ENCODE results near the gene DHRS4. TPM values are rescaled to one million over a fixed set of nuclear protein-coding genes. Genes with fewer than 3 reads are reported as not detected.

Gene DHRS4
- total RNA-seq, 2 donors from 2014 or later: 18.0 to 20.6 TPM

- H3K9me3 ChIP-seq: no peaks in the 10 kb centered on the region
- peak; percentile 89 for TF ChIP-seq CTCF (IDR thresholded peaks at IDR 0.05)
- DNase-seq (ENCODE audit: low spot score) (peak; percentile 60), ATAC-seq (ENCODE audit: insufficient number of reproducible peaks, low FRiP score, low read depth) (peak; percentile 87)
- no peak overlapping the region for H3K4me3 ChIP-seq
- H3K27ac ChIP-seq: no peak overlapping the region
- no peaks in the 10 kb centered on the region for H3K27me3 ChIP-seq (replicated peaks; ENCODE audit: insufficient read depth)
- no peaks in the 10 kb centered on the region for H3K36me3 ChIP-seq
- H3K4me1 ChIP-seq (ENCODE audit: control insufficient read depth in 1 of 2, low read depth in 2 of 2): peaks cover 3 to 24% of the 10 kb centered on the region in 2 donors
Measured at GRCh38 chr14:23929822-23930294, 23.7 kb upstream of the DHRS4 start.

GRCh38 chr14:23930742-23931141, 22.8 kb upstream of the DHRS4 start:
- DNase-seq (ENCODE audit: low spot score): no peak

GRCh38 chr14:23931721-23932289, 21.8 kb upstream of the DHRS4 start:
- Histone ChIP-seq H3K27me3 (replicated peaks; ENCODE audit: insufficient read depth) (no peaks in the 10 kb centered on the region), H3K9me3 (no peaks in the 10 kb centered on the region), H3K4me1 (ENCODE audit: control insufficient read depth in 1 of 2, low read depth in 2 of 2) (peaks cover 3 to 24% of the 10 kb centered on the region in 2 donors), H3K27ac (no peak overlapping the region), H3K36me3 (no peaks in the 10 kb centered on the region), H3K4me3 (no peak overlapping the region)
- ATAC-seq (ENCODE audit: insufficient number of reproducible peaks, low FRiP score, low read depth): no peak
- DNase-seq (ENCODE audit: low spot score): no peak
- no peak for TF ChIP-seq CTCF (IDR thresholded peaks at IDR 0.05)

More at GRCh38 chr14:23930742-23931141, 22.8 kb upstream of the DHRS4 start:
- peak overlapping the region in 1 of 2 donors; percentile 10 for H3K27ac ChIP-seq
- H3K9me3 ChIP-seq: no peaks in the 10 kb centered on the region
- H3K4me1 ChIP-seq (ENCODE audit: control insufficient read depth in 1 of 2, low read depth in 2 of 2): peaks cover 3 to 24% of the 10 kb centered on the region in 2 donors
- H3K27me3 ChIP-seq (replicated peaks; ENCODE audit: insufficient read depth): no peaks in the 10 kb centered on the region
- TF ChIP-seq CTCF (IDR thresholded peaks at IDR 0.05): peak; percentile 28
- no peaks in the 10 kb centered on the region for H3K36me3 ChIP-seq
- no peak overlapping the region for H3K4me3 ChIP-seq
- ATAC-seq (ENCODE audit: insufficient number of reproducible peaks, low FRiP score, low read depth): peak; percentile 60

- TF ChIP-seq CTCF (IDR thresholded peaks at IDR 0.05): no peak
- no peak for ATAC-seq (ENCODE audit: insufficient number of reproducible peaks, low FRiP score, low read depth)
- Histone ChIP-seq H3K36me3 (no peaks in the 10 kb centered on the region), H3K9me3 (no peaks in the 10 kb centered on the region), H3K27ac (no peak overlapping the region), H3K27me3 (replicated peaks; ENCODE audit: insufficient read depth) (no peaks in the 10 kb centered on the region), H3K4me3 (no peak overlapping the region), H3K4me1 (ENCODE audit: control insufficient read depth in 1 of 2, low read depth in 2 of 2) (peaks cover 3 to 24% of the 10 kb centered on the region in 2 donors)
- no peak for DNase-seq (ENCODE audit: low spot score)
Measured at GRCh38 chr14:23932639-23933038, 20.9 kb upstream of the DHRS4 start.

- ATAC-seq (ENCODE audit: insufficient number of reproducible peaks, low FRiP score, low read depth) (no peak), DNase-seq (ENCODE audit: low spot score) (no peak)
- no peak overlapping the region for H3K4me3 ChIP-seq
- no peaks in the 10 kb centered on the region for H3K9me3 ChIP-seq
- no peaks in the 10 kb centered on the region for H3K36me3 ChIP-seq
- H3K4me1 ChIP-seq (ENCODE audit: control insufficient read depth in 1 of 2, low read depth in 2 of 2): peaks cover 3 to 24% of the 10 kb centered on the region in 2 donors
- H3K27ac ChIP-seq: no peak overlapping the region
- no peaks in the 10 kb centered on the region for H3K27me3 ChIP-seq (replicated peaks; ENCODE audit: insufficient read depth)
- TF ChIP-seq CTCF (IDR thresholded peaks at IDR 0.05): no peak
Measured at GRCh38 chr14:23933108-23933741, 20.3 kb upstream of the DHRS4 start.

Data from thoracic aorta (tissue), 2 donors.